GM19099 (cell line): ENCODE results near the gene MAP3K21.

Experiments
- POLR2A ChIP-seq: IDR thresholded peaks from 3 replicates; pipeline ENCODE4 v1.6.1; 2011; ENCODE audit warnings: low read depth; ENCODE audit not compliant: insufficient read length; ENCODE audit errors: extremely low read depth

MAP3K21 gene

GRCh38 chr1:233327651-233328141 is at the start of gene MAP3K21:
Gene MAP3K21 (plus strand): TSS chr1:233327724. CDS start chr1:233328029, 305 bp downstream.
- TF ChIP-seq POLR2A = no peak

DNA sequence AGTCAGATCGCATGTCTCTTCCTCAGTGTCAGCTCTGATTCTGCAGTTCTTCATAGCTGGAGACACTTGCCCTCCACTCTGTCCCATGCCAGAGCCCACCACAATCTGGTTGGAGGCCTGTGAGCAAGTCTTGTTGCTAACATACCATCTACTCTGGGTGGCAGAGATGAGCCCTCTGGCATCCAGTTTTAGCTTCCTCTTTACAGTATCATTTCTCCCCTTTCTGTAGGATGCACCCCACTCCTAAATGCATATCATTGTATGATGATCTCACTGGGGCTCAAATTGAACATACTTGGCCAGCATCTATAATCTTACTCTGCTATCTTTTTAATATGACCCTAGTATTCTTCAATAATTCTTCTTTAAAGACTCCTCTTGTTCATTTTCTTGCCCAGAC is 48.9 kb upstream of the MAP3K21 start:
- TF ChIP-seq POLR2A = no peak

DNA sequence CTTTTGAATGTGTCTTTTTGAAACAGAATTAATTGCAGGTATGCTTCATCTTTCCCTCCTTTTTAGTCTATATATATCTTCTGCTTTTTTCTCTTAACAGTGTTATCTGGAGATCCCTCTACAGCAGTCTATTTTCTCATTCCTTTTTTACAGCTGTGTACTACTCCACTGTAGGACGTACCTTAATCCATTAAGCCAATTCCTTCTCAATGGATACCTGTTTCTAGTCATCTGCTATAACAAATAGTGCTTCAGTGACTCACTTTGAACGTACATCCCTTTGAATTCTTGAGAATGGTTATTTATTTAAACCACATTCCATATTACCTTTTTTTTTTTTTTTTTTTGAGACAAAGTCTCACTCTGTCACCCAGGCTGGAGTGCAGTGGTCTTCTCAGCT is 47.6 kb upstream of the MAP3K21 start:
- TF ChIP-seq POLR2A = no peak

- no peak for TF ChIP-seq POLR2A
These were observed 45.6 kb upstream of the MAP3K21 start for GRCh38 chr1:233281711-233282581.

GRCh38 chr1:233282582-233282886 is 45.0 kb upstream of the MAP3K21 start:
- TF ChIP-seq POLR2A = no peak

DNA sequence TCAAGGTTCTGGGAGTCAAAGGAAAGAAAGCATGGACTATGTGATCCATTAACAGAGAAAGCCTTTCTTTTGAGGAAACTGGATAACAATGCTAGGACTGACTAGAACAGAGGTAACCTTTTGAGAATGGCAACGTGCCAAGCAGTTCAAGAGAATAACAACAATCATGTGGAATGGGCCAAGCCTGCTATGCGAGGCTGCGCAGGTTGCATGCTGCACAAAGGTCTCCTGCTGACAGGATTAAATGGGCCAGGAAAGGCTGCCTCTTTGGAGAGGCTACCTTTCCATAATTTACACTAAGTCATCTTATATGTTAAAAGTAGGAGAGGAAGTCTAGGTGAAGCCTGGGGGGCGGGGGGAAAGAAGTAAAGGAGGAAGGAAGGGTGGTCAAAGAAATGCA is 37.8 kb upstream of the MAP3K21 start:
- no peak for TF ChIP-seq POLR2A

DNA sequence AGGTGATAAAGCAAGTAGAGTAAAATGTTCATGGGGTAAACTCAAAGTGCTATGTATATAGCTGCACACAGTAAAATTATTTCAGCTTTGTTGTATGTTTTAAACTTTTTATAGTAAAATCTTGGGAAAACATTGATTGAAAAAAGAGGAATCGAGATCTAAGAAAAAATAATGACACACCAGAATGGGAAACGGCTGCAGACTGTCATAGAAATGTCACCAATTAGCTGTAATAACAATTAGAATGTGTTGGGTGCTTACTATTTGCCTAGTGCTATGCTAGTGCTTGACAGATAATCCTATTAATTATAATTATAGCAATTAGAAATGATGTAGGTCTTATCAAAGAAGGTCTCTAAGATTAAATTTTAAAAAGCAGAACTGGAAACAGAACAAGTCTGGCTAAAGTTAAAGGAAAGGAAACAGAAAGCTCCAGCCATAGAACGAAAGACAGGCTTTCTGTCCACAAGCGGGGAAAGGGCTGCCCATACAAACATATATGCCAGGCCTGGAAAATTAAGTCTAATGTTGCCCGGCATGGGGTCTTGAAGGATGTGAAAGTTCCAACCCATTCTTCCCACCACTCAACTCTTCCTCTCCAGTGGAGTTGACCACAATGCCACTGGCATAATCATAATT is 37.0 kb upstream of the MAP3K21 start:
- TF ChIP-seq POLR2A = no peak

DNA sequence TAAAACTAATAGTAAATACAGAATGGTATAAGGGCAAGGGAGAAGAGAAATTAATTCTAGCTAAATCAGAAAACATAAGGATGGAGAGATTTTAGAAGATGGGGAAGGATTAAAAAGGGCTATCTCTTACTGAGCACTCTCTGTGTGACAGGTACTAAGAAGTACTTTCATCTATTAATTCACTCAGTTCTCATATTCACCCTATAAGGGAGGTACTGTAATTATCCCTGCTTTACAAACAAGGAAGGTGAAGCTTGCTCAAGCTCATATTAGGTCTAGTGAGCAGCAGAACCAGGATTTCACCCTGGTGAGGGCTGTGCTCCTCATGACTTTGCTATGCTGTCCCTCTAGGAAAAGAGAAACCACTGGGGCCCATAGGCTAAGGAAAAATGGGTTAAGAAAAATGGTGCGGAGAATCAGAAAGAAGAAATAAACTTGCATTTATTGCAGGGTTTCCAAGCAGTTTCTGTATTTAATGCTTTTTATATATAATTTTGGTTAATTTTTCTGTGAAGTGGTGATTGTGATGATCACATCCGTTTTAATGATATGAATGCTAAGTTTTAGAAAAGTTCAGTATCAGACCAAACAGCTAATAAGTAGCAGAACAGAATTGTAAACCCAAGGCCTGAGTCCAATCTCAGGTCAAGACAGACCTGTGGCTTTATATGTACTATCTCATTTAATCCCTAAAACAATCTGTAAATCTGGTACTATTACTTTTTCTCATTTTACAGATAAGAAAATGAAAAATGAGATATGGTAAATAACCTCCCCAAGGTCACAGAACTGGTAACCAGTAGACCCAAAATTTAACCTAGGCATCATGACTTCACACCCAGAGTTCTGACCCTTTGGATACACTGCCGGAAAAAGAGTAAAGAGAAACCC is 33.7 kb upstream of the MAP3K21 start:
- no peak for TF ChIP-seq POLR2A

DNA sequence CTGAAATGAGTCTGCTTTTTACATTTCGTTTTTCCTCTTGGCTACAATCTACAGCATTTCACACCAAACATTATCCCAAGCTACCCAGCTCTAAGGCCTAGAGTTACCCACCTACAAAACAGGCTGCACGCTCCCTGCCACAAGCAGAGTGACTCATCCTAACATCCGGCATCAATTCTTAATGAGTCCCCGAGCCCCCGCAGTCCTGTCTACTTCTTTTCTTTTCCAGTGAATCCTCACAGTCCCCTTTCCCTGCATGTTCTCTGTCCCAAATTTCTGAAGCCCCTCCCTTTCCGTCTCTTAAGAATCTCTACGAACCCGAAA is 32.6 kb upstream of the MAP3K21 start:
- TF ChIP-seq POLR2A = no peak

DNA sequence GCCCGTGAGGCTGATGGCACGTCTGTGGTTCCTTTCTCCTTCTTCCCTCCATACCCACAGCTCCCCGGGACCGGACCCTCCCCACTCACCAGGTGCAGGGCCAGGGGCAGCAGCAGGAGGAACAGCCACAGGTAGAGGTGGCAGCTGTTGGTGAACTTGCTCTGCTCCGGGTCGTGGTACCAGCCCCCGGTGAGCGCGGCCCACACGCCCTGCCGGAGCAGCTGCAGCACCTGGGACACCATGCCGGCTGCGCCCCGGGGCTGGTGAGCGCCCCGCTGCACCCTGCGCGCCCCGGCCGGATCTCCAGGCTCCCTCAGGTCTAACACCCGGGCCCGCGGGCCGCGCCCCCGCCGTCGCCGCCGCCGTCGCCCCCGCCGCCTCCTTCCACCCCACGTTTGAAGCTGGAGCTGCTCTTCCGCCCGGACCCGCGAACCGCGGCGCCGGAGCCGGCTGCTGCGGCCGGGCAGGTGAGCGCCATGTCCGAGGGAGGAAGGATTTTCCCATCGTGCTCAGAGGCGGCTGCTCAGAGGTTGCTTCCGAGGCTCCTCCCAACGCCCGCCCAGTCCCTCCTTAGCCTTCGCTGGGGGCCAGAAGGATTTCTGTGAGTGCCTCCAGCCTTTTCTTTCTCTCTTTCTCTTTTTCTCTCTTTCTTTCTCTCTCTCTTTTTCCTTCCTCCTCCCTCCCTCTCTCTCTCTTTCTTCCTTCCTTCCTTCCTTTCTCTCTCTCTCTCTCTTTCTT is 32.1 kb upstream of the MAP3K21 start, which contains the start of gene PCNX2:
Gene PCNX2, minus strand, starts transcription at position 489 of the 738 bp plus-strand sequence. Its CDS starts 247 bp downstream, at position 242.
- peak; percentile 59 for TF ChIP-seq POLR2A

- no peak for TF ChIP-seq POLR2A
These were observed 31.6 kb upstream of the MAP3K21 start for GRCh38 chr1:233295975-233296322.

GRCh38 chr1:233299450-233299849 is 28.1 kb upstream of the MAP3K21 start:
- no peak for TF ChIP-seq POLR2A

GRCh38 chr1:233300326-233300725 is 27.2 kb upstream of the MAP3K21 start:
- TF ChIP-seq POLR2A = no peak

DNA sequence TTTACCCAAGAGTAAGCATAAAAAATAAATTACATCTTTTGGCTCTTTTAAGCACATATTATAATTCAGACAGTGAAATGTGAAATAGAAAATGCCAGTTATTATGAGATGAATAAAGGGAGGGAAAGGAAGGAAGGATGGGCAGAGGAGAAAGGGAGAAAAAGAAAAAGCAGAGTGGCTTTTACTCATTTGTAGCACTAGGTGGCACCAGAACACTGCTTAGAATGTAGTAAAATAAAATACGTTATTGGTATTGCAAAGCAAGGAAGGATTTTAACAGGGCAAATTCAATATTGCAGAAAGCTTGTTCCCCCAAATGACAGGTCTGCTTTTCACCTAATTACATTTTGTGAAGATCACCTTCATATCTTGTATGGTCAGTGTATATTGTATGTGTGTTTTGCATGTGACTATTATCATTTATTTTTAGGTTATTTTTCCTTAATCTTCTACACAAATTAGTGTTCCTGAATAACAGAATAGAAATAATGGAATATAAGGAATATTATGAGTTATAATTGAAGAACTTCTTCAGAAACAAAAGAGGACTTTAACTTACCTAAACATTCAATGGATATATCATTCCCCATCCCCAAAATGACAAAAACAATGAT is 22.9 kb upstream of the MAP3K21 start:
- no peak for TF ChIP-seq POLR2A
